ENCODE measurements around the gene ZNF384.

Gene ZNF384

GRCh38 chr12:6699989-6700645 lies 10.9 kb upstream of the ZNF384 start:
- no peak overlapping the region for H3K27ac ChIP-seq
- H3K4me3 ChIP-seq, result peak overlapping the region; percentile 2 to 35 (median 30)

DNA sequence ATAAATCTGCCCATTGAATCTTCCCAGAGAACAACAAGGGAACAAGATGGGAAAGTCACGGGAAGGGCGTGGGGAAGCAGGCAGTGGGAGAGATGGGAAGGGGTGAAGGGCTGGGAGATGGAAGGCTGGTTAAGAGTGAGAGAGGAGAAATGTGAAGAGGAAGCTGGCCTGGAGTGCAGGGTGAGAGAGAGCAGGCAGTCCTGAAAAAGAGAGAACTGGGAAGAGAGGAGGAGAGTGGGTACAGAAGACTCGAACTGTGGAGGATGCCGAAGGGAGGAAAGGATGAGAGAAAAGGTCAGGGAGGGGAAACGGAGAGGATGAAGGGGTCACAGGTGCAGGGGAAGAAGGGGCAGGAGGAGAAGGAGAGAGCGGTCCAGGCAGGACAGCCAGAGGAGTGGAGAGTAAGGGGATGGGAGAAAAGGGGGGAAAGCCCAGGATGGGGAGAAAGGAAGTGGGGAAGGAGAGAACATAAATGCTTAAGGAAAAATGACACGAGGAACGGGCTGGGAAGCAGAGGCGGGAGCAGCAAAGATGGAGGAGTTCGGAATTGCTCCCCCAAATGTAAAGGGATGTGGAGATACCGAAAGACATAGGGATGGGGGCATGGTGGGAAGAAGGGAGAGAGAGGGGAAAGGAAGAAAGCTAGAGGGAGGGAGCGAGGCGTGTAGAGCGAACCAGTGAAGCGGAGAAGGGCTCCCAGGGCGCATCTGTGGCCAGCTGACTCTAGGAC lies 10.2 kb upstream of the ZNF384 start:
- peak overlapping the region in 3 of 7 experiments; percentile 30 to 35 (median 34) for H3K4me3 ChIP-seq
- H3K27ac ChIP-seq, result no peak overlapping the region

DNA sequence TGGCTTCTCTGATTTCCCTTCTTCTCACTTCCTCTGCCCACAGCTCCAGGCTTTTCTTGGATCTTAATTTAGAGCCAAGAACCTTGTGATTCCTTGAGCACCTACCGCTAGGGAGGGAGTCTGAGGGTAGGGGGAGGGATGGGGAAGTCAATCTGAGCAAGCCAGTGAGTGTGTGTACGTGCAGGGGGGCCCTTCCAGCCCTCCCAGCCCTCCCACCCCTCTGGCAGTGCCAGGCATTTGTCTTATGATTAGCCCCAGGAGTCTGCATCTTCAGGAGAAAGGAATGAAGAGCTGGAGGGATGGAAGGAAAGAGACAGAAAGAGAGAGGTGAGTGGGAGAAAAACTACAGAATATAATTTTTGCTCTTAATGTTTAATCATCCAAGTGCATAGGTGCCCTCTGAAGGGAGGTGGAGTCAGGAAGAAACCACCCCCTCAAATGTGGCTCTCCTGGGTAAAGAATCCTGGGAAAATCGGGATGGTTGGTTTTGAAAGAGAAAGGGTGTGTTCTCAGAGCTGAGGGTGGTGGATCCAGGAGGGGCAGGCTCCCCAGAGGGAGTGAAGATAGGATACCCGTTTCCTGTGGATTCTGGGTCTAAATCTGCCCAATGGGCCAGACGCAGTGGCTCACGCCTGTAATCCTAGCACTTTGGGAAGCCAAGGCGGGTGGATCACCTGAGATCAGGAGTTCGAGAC lies 9.3 kb upstream of the ZNF384 start:
- no peak overlapping the region for H3K27ac ChIP-seq

DNA sequence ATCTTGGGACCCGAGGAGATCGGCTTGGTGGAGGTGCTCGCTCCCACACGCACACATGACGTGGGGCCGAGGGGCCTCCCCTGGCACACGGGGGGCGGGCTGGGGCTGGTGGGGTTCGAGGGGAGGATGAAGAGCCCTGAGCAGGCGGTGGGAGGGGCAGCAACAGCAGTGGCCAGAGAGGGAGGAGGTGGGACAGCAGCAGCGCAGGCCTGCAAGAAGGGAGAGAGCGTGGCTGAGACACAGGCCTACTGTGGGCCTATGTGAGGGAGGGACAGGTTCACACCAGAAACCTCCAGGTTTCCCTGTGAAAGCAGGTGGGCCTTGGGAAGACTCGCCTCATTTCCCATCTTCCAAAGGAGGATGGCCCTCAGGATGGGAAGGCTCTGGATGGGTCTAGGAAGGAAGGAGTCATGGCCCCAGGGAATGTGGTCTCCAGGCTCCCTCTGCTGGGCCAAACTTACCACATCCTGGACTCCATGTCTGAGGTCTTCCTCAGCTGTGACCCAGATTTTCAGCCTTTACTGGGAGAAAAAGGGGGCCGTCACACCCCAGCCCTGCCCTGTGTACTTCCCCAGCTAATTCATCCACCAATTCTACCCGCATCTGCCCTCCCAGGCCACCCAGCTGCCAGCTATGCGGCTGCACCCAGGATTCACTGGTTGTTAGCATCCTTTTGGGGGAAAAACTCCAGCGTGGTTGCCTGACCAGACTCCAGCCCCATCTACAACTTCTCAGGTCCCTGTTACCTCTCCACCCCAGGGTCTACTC lies 8.6 kb upstream of the ZNF384 start:
- no peak overlapping the region for H3K4me3 ChIP-seq
- H3K27ac ChIP-seq, result no peak overlapping the region

More for the DNA sequence above, 9.3 kb upstream of the ZNF384 start:
- H3K4me3 ChIP-seq, result no peak overlapping the region

- H3K27ac ChIP-seq, result no peak overlapping the region
- H3K4me3 ChIP-seq, result no peak overlapping the region
These were observed 7.8 kb upstream of the ZNF384 start for GRCh38 chr12:6696690-6697583.

GRCh38 chr12:6695313-6696045 lies 6.3 kb upstream of the ZNF384 start:
- Histone ChIP-seq H3K27ac (no peak overlapping the region), H3K4me3 (no peak overlapping the region)

DNA sequence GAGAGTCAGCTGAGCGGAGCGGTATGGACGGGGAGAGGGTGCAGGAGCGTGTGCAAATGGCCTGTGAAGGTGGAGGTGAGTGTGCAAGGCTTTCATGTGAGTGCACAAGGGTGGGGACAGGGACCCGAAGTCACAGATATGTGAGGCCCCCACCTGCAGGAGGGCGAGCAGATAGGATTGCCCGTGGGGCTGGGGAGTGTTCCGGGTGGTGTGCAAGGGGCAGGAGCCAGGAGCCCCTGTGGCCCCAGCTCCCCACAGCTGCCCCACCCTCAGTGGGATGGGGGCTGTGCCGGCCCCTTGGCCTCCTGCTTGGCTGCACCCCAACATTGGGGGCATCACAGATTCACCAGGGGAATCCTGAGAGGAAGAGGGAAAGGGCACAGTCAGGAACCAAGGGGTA lies 5.5 kb upstream of the ZNF384 start:
- H3K4me3 ChIP-seq, result no peak overlapping the region
- no peak overlapping the region for H3K27ac ChIP-seq

GRCh38 chr12:6693832-6694355 lies 4.7 kb upstream of the ZNF384 start:
- H3K27ac ChIP-seq, result no peak overlapping the region
- H3K4me3 ChIP-seq, result no peak overlapping the region

DNA sequence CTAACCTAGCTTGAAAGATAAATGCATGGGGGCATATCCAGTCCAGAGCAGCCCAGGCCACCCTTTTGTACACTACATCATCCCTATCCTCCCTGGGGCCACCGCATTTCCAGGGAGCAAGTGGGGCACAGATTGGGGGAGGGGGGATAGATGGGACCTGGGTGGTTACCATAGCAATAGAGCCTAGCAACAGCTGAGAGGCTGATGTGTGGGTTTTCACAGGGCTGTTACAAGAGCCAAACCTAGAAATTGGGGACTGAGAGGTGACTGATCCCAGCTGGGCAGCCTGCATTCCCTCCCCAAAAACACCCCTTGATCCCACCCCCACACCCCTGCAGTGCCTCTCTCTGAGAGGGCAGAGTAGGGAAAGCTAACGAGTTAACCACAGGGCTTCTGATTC lies 3.7 kb upstream of the ZNF384 start:
- no peak overlapping the region for H3K4me3 ChIP-seq
- no peak overlapping the region for H3K27ac ChIP-seq

- H3K27ac ChIP-seq, result no peak overlapping the region
- H3K4me3 ChIP-seq, result no peak overlapping the region
These were observed 2.3 kb upstream of the ZNF384 start for GRCh38 chr12:6691473-6691872.

DNA sequence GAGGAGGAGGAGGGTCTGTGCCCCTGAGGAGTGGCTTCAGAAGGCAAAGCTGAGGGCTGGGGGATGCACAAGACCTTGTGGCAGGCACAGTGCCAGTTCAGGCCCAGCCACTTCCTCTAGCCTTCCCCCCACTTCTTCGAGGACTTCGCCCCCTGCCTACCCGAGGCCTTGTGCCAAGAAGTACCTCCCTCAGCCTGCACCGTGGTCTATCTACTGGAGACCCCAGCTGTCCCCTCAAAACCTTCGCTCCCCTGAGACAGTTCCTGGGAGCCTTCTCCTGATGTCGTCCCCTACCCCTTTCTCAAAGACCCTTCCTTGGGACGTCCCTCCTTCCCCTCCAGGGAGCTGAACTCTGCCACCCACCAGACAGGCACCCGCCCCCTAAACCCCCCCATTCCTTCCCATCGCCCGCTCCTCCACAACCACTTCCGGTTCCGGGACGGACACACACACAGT lies 604 bp downstream of the ZNF384 start:
- Histone ChIP-seq H3K27ac (peak overlapping the region; percentile 85 to 100 (median 98)), H3K4me3 (peak overlapping the region; percentile 71 to 93 (median 86))

DNA sequence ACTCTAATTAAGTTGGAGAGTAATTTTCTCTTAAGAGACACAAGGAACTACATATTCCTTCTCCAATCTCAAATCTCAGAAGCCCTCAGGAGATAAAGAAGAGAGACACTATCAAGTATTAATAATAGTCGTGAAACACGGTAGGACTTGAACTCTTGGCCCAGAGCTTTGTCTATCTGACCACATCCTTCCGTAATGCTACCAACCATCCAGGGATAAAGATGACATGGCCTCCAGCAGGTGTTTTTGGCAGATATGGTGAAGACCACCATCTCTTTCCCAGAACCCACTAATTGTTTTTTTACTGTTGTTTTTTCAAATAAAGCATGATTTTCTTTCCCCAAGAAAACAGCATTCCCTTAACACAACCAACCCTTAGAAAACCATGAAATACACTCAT lies 3.4 kb downstream of the ZNF384 start:
- no peak overlapping the region for H3K27ac ChIP-seq
- no peak overlapping the region for H3K4me3 ChIP-seq

DNA sequence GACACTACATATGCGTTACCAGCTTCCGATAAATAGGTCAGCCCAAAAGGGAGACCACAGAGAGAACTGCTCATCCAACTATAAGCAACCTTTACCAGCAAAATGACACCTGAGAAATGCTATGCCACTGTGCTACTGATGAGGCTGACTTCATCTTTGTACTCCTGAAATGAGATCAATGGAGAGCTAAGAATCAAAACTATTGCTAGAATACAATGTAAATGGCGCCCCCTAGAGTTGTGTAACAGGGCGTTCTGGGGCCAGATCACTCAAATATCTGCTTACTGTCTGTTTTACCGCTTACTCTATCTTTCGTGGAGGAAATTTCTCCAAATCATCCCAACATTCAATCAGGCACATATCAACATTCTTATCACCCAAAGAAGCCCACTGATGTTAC lies 4.6 kb downstream of the ZNF384 start:
- no peak overlapping the region for H3K27ac ChIP-seq
- H3K4me3 ChIP-seq, result no peak overlapping the region

DNA sequence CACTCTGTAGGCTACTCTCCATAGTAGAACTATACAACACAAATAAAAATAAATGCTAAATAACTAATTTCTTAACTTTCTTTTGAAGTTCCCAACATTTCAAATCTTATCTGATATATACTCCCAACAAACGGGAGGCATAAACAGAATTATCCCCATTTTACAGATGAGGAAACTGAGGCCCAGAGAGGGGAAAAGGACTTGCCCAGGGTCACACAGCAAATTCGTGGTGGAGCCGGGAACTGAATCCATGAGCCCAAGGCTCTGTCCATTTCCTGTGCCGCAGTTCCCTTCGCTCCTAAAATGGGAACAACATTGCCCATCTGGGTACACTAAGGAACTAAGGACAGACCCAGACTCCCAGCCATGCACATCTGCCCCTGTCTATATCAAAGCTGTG lies 12.2 kb downstream of the ZNF384 start:
- H3K4me3 ChIP-seq, result no peak overlapping the region
- no peak overlapping the region for H3K27ac ChIP-seq

DNA sequence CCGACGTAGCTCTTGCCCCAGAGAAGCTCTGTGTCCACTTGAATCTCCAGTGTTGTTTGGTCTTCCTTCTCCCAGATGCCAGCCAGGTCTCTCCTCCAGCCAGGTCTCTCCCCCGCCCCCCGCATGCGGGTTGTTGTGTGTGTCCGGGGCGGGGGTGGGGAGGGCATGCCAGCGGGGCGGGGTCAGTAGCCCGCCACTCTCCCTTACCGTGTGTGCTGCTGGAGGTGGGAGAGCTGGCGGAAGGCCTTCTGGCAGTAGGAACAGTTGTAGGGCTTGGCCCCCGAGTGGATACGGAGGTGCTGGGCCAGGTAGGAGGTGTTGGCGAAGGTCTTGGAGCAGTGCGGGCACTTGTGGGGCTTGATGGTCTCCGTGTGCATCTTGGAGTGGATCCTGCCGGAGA lies 17.0 kb downstream of the ZNF384 start:
- Histone ChIP-seq H3K27ac (no peak overlapping the region), H3K4me3 (no peak overlapping the region)

- no peak overlapping the region for H3K27ac ChIP-seq
- H3K4me3 ChIP-seq, result no peak overlapping the region
These were observed 21.5 kb downstream of the ZNF384 start for GRCh38 chr12:6667559-6668210.

DNA sequence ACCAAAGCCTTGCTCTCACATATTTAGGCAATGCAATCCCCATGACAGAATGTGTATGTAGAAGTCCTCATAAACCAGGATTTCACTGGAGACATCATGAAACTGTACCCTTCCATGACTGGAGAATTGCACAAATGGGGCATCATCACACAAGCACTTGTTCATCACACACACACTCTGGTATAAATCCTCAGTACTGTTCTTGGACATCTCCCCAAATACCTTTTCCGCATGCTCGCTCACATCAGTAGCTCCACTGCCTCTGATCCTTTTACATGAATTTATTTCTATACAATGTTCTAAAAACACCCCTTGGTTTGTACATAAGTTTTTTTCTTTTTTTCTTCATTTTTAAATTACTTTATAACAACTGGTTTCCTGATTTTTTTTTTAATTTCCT lies 23.0 kb downstream of the ZNF384 start:
- no peak overlapping the region for H3K27ac ChIP-seq
- no peak overlapping the region for H3K4me3 ChIP-seq

GRCh38 chr12:6664902-6665301 lies 24.3 kb downstream of the ZNF384 start:
- no peak overlapping the region for H3K4me3 ChIP-seq
- no peak overlapping the region for H3K27ac ChIP-seq

Measured in skin epidermis (tissue), 12 donors.